SU-DHL-6 (cell line): ENCODE results near the gene MTCL1.

ENCODE experiments used
- H2AFZ ChIP-seq: fragments of 200-600 bp; sonication (generic); 2 replicates; pipeline ENCODE4 v1.6.1; 2014; ENCODE audit warnings: low read depth, mild to moderate bottlenecking, moderate library complexity, mixed read lengths, antibody characterized with exemption, low read length; ENCODE audit not compliant: severe bottlenecking
- H3F3A ChIP-seq: fragments of 200-600 bp; shearing (Covaris generic); 2 replicates; pipeline ENCODE4 v1.6.0; 2016; ENCODE audit warnings: antibody characterized with exemption, mild to moderate bottlenecking; ENCODE audit not compliant: insufficient read depth
- H3K27ac ChIP-seq: fragments of 200-600 bp; sonication (generic); 2 replicates; pipeline ENCODE4 v1.5.1; 2016; ENCODE audit warnings: low read depth, mild to moderate bottlenecking, low read length, moderate library complexity, mixed read lengths
- H3K27me3 ChIP-seq: fragments of 200-600 bp; sonication (generic), shearing (Covaris generic); 2 replicates; pipeline ENCODE4 v1.6.0; 2014; ENCODE audit warnings: mild to moderate bottlenecking, low read length
- H3K36me3 ChIP-seq: fragments of 200-600 bp; sonication (generic); 2 replicates; pipeline ENCODE4 v1.6.1; 2014; ENCODE audit warnings: mild to moderate bottlenecking, low read length, mixed read lengths
- H3K4me2 ChIP-seq: fragments of 300-600, 200-600 bp; shearing (Covaris generic), sonication (generic); 2 replicates; pipeline ENCODE4 v1.6.0; 2014; ENCODE audit warnings: low read length, low read depth, mild to moderate bottlenecking; ENCODE audit not compliant: poor library complexity, severe bottlenecking
- H3K4me3 ChIP-seq: fragments of 200-600 bp; sonication (generic); 2 replicates; pipeline ENCODE4 v1.5.1; 2014; ENCODE audit warnings: antibody characterized with exemption, low read length, mild to moderate bottlenecking, mixed read lengths; ENCODE audit not compliant: insufficient read depth, poor library complexity, severe bottlenecking
- H3K79me2 ChIP-seq: fragments of 200-600 bp; sonication (generic); 2 replicates; pipeline ENCODE4 v1.6.1; 2014; ENCODE audit warnings: mild to moderate bottlenecking, low read length, moderate library complexity; ENCODE audit not compliant: insufficient read depth
- H3K9ac ChIP-seq: fragments of 200-600 bp; sonication (generic); 2 replicates; pipeline ENCODE4 v1.7.0; 2014; ENCODE audit warnings: mild to moderate bottlenecking, low read length
- H3K9me2 ChIP-seq: fragments of 200-600 bp; sonication (generic); replicated peaks from 2 replicates; pipeline ENCODE4 v1.6.1; 2014; ENCODE audit warnings: low read length; ENCODE audit not compliant: insufficient read depth
- H3K9me3 ChIP-seq: fragments of 200-600 bp; sonication (generic); 2 replicates; pipeline ENCODE4 v1.6.1; 2014; ENCODE audit warnings: low read length, mixed read lengths; ENCODE audit not compliant: insufficient read depth
- H4K20me1 ChIP-seq: fragments of 200-600 bp; sonication (generic); 2 replicates; pipeline ENCODE4 v1.6.1; 2014; ENCODE audit warnings: low read depth, mild to moderate bottlenecking, antibody characterized with exemption, low read length, moderate library complexity, mixed read lengths
- CTCF ChIP-seq: fragments of 200-600 bp; sonication (generic); IDR thresholded peaks from one replicate; pipeline ENCODE4 v1.5.1; 2017; ENCODE audit warnings: antibody characterized with exemption, mild to moderate bottlenecking, low read length, moderate library complexity; ENCODE audit not compliant: insufficient read depth, poor library complexity, severe bottlenecking
- EZH2phosphoT487 ChIP-seq: fragments of 200-600 bp; sonication (generic), shearing (Covaris generic); conservative IDR thresholded peaks from 2 replicates; pipeline ENCODE4 v1.6.1; 2018; ENCODE audit warnings: mild to moderate bottlenecking, antibody characterized with exemption, low read length, moderate library complexity, mixed read lengths

The MTCL1 gene

GRCh38 chr18:8860845-8861642 is 155.7 kb downstream of the MTCL1 start:
- no peaks in the 10 kb centered on the region for H3K36me3 ChIP-seq
- H3K9me3 ChIP-seq, result no peaks in the 10 kb centered on the region
- no peaks in the 10 kb centered on the region for H3F3A ChIP-seq
- H3K27me3 ChIP-seq, result no peaks in the 10 kb centered on the region
- no peak overlapping the region for H3K4me3 ChIP-seq
- no peaks in the 10 kb centered on the region for H3K79me2 ChIP-seq
- H4K20me1 ChIP-seq, result no peaks in the 10 kb centered on the region
- TF ChIP-seq EZH2phosphoT487, result no peak
- no peak for TF ChIP-seq CTCF
- no peak overlapping the region for H3K9ac ChIP-seq
- no peaks in the 10 kb centered on the region for H3K9me2 ChIP-seq
- H3K27ac ChIP-seq, result no peak overlapping the region
- H3K4me2 ChIP-seq, result no peak overlapping the region
- no peak overlapping the region for H2AFZ ChIP-seq

- H3K9ac ChIP-seq, result no peak overlapping the region
- H3K4me2 ChIP-seq, result no peak overlapping the region
- no peak overlapping the region for H3K27ac ChIP-seq
- H3K4me3 ChIP-seq, result no peak overlapping the region
- TF ChIP-seq CTCF (no peak), EZH2phosphoT487 (no peak)
- no peaks in the 10 kb centered on the region for H3K9me3 ChIP-seq
- H3K27me3 ChIP-seq, result no peaks in the 10 kb centered on the region
- no peak overlapping the region for H2AFZ ChIP-seq
- H3K9me2 ChIP-seq, result no peaks in the 10 kb centered on the region
- H3K36me3 ChIP-seq, result no peaks in the 10 kb centered on the region
- H3F3A ChIP-seq, result no peaks in the 10 kb centered on the region
- H4K20me1 ChIP-seq, result no peaks in the 10 kb centered on the region
- H3K79me2 ChIP-seq, result no peaks in the 10 kb centered on the region
Observed at GRCh38 chr18:8863427-8863826, 158.1 kb downstream of the MTCL1 start.

DNA sequence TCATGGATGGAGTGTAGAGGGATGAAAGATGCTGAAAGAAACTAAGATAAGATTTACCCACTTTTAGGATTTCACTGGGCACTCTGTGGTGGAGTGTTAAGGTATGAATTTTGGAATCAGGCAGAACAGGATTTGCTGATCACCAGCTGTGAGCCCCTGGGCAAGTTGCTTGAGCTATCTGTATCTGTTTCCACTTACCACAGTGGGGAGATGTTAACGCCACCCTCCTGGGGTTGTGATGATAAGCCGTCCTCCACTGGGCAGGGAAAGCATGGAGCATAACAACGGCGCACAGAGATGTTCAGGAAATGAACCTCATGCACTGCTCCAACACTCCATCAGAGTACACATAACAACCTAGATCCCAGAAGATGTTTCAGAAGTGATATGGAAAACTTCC is 160.6 kb downstream of the MTCL1 start:
- Histone ChIP-seq H3K4me2 (no peak overlapping the region), H3K9ac (no peak overlapping the region), H3K27me3 (no peaks in the 10 kb centered on the region), H3K4me3 (no peak overlapping the region), H3K79me2 (no peaks in the 10 kb centered on the region), H3K36me3 (no peaks in the 10 kb centered on the region), H2AFZ (no peak overlapping the region), H4K20me1 (no peaks in the 10 kb centered on the region), H3K9me2 (no peaks in the 10 kb centered on the region), H3K9me3 (no peaks in the 10 kb centered on the region), H3F3A (no peaks in the 10 kb centered on the region), H3K27ac (no peak overlapping the region)
- TF ChIP-seq EZH2phosphoT487 (no peak), CTCF (no peak)
